Ovary (tissue), 3 donors: ENCODE measurements around the gene YIPF3.

Experiments used
- POLR2A ChIP-seq: fragments of 450-650 bp; IDR thresholded peaks from one replicate; pipeline ENCODE4 v1.6.1; 2017; ENCODE audit warnings: antibody characterized with exemption, mild to moderate bottlenecking, moderate library complexity
- TF ChIP-seq, protein P1 (sequence below), 3 donors: fragments of 450-650 bp in 2 of 3; fragments of 200-600 bp in 1 of 3; IDR thresholded peaks; one replicate each; pipeline versions ENCODE4 v1.5.1 to v1.8.0; 2016 to 2022; ENCODE audit warnings: antibody characterized with exemption in 3 of 3, mild to moderate bottlenecking in 1 of 3
- donor health status: DM: no; HTN: no; CAD: no.

DNA sequence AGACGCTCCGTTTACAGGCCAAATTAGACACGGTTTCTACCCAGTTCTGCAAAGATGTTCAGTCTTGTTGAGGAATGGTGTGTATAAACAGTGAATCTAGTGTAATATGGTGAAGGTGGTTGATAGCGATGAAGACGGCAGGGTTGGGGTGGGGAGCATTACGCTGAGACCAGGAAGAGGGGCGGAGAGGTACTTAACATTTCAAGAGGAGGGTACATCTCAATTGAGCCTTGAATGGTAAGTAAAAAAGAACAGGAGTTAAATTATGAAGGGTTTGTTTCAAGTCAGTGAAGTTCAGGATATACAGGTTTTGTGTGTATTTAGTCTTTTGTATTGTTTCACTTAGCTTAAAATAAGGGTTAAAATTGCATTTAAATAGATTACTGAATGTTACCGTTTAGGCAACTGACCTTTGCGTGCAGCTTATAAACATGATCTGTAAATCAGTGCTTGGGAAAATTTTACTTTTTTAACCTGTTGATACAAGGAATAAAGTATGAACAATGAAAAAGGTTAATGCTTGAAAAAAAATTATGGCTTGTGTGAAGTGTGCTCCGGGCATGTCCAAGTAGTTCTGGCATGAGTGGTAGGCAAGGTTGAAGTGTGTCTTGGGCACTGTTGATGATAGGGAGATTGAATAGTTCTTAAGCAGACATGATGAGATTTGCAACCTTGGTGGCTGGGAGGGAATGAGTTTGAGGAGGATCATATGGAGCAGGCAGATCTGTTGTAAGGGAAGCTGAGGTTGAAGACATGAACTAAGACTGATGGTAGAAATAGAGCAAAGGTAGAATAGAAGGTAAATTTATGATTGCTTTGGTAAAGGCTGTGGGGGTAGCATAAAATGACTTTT, 1.0 kb upstream of the YIPF3 start:
- TF ChIP-seq, protein P1, sequence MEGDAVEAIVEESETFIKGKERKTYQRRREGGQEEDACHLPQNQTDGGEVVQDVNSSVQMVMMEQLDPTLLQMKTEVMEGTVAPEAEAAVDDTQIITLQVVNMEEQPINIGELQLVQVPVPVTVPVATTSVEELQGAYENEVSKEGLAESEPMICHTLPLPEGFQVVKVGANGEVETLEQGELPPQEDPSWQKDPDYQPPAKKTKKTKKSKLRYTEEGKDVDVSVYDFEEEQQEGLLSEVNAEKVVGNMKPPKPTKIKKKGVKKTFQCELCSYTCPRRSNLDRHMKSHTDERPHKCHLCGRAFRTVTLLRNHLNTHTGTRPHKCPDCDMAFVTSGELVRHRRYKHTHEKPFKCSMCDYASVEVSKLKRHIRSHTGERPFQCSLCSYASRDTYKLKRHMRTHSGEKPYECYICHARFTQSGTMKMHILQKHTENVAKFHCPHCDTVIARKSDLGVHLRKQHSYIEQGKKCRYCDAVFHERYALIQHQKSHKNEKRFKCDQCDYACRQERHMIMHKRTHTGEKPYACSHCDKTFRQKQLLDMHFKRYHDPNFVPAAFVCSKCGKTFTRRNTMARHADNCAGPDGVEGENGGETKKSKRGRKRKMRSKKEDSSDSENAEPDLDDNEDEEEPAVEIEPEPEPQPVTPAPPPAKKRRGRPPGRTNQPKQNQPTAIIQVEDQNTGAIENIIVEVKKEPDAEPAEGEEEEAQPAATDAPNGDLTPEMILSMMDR (IDR thresholded peaks at IDR 0.05), result no peak
- no peak for TF ChIP-seq POLR2A
